Measurements from ENCODE around the gene PGP.

PGP gene

DNA sequence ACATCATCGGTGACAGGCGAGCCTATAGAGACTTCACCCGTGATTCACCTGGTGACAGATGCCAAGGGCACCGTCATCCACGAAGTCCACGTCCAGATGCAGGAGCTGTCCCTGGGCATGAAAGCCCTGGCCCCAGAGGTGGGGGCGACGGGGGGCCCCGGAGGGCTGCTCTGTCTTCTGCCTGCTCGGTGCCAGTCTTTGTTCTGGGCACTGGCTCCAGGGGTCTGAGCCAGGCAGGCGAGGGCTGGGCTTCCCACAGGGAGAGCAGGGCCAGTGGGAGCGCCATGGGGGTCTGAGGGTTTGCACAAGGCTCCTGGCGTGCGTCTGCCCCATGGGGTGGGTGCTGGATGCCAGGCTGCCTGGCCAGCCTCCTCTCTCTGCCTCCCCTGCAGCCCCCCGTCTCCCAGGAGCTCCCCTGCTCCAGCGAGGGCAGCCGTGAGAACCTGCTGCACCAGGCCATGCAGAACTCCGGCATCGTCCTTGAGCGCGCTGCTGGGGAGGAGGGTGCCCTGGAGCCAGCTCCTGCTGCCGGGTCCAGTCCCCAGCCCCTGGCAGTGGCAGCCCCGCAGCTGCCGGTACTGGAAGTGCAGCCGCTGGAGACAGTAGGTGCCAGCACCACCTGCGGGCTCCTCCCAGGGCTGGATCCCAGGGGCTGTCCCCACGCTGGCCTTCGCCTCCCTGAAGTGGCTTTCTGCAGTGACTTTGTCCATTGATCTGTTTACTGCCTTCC is 18.6 kb upstream of the PGP start:
- DNase-seq (ENCODE audit: low read depth): no peak
- in situ Hi-C loops (cut with HindIII; ENCODE audit: low sequenced_read_pairs): no loop called here
- H3K4me3 ChIP-seq (ENCODE audit: low read depth, low read length): no peak overlapping the region
- TF ChIP-seq, protein P1, sequence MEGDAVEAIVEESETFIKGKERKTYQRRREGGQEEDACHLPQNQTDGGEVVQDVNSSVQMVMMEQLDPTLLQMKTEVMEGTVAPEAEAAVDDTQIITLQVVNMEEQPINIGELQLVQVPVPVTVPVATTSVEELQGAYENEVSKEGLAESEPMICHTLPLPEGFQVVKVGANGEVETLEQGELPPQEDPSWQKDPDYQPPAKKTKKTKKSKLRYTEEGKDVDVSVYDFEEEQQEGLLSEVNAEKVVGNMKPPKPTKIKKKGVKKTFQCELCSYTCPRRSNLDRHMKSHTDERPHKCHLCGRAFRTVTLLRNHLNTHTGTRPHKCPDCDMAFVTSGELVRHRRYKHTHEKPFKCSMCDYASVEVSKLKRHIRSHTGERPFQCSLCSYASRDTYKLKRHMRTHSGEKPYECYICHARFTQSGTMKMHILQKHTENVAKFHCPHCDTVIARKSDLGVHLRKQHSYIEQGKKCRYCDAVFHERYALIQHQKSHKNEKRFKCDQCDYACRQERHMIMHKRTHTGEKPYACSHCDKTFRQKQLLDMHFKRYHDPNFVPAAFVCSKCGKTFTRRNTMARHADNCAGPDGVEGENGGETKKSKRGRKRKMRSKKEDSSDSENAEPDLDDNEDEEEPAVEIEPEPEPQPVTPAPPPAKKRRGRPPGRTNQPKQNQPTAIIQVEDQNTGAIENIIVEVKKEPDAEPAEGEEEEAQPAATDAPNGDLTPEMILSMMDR (IDR thresholded peaks at IDR 0.05; ENCODE audit: low read depth, low read length, missing control alignments): no peak

DNA sequence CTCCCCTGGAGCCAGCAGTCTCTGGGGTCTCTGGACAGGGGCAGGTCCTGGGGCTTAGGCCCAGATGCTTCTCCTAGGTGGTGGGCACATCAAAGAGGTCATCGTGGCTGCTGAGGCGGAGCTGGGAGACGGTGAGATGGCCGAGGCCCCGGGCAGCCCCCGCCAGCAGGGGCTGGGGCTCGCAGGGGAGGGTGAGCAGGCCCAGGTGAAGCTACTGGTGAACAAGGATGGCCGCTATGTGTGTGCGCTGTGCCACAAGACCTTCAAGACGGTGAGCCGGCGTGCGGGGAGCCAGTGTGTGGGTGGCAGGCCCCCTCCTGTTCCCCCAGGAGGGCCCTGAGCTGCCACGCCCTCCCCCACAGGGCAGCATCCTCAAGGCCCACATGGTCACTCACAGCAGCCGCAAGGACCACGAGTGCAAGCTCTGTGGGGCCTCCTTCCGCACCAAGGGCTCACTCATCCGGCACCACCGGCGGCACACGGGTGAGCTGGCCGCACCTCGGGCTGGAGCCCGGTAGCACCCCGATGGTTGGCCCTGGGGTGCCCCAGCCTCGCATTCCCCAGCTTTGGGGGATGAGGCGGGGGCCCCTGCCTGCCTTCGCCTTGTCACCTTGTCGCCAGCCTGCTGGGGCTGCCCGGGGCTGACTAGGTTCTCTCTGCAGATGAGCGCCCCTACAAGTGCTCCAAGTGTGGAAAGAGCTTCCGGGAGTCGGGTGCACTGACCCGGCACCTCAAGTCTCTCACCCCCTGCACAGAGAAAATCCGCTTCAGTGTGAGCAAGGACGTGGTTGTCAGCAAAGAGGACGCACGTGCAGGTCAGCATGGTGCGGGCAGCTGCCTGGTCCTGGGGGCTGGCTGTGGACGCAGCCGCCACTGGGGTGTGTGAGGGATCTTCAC is 17.7 kb upstream of the PGP start:
- in situ Hi-C loops (cut with HindIII; ENCODE audit: low sequenced_read_pairs): no loop called here
- TF ChIP-seq, protein P1 (IDR thresholded peaks at IDR 0.05; ENCODE audit: low read depth, low read length, missing control alignments): no peak
- no peak overlapping the region for H3K4me3 ChIP-seq (ENCODE audit: low read depth, low read length)
- no peak for DNase-seq (ENCODE audit: low read depth)

DNA sequence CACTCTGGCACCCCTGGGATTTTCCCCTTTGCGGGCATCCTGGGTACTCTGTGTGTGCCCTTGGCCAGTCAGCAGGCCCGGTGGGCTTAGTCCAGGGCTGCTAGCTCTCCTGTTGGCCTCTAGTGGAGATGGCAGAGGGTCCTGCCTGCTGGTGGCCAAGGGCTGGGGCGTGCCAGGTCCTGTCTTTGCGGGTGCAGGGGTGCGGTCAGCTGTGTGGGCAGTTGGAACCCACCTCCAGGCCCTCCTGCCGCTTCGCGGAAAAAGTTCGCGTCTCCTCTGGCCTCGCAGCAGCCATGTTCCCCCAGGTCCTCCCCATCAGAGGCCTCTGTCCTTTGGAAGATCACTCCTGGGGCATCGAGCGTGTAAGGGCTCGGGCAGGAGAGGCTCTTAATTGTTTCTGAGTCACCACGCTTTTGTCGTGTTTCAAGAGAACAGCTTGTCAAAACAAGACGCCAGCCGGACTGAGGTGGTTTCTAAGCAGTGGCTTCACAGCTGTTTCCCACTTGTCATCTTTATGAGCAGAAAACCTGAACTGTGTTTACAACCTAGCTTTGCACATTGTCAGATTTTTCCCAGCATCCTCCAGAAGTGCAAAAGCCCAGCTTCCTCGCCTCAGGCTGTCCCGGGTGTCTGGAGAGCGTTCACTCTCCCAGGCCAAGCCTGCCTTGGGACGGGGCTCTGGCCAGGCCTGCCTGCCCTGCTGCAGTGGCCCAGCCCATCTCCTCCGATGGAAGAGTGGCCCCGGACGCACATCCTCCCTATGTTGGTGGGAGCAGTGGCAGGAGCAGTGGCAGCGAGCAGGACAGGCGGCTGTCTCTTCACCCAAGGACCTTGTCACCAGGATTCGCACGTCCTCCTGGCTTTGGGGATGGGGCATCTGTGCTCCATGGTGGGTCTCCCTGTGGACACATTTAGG is 16.6 kb upstream of the PGP start:
- in situ Hi-C loops (cut with HindIII; ENCODE audit: low sequenced_read_pairs): no loop called here
- no peak for DNase-seq (ENCODE audit: low read depth)
- no peak overlapping the region for H3K4me3 ChIP-seq (ENCODE audit: low read depth, low read length)
- TF ChIP-seq, protein P1 (IDR thresholded peaks at IDR 0.05; ENCODE audit: low read depth, low read length, missing control alignments): no peak

DNA sequence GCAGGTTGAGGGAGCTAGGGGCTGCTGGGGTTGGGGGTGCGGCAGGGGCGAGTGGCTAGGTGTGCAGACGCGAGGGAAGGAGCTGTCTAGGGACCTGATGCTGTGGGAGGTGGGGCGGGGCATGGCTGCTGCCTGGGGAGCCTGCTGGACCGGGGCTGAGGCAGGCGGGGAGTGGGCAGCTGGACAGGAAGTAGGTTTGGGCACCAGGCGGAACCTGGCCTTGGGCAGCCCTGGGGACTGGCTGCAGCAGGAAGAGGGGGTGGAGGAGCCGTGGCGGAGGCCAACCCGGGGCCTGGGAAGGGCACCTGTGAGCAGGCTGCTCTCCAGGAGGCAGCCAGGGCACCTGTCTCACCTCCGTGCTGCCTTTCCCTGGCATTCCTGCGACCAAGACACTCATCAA is 15.7 kb upstream of the PGP start:
- TF ChIP-seq, protein P1 (IDR thresholded peaks at IDR 0.05; ENCODE audit: low read depth, low read length, missing control alignments): no peak
- no peak overlapping the region for H3K4me3 ChIP-seq (ENCODE audit: low read depth, low read length)
- no peak for DNase-seq (ENCODE audit: low read depth)
- in situ Hi-C loops (cut with HindIII; ENCODE audit: low sequenced_read_pairs): no loop called here

DNA sequence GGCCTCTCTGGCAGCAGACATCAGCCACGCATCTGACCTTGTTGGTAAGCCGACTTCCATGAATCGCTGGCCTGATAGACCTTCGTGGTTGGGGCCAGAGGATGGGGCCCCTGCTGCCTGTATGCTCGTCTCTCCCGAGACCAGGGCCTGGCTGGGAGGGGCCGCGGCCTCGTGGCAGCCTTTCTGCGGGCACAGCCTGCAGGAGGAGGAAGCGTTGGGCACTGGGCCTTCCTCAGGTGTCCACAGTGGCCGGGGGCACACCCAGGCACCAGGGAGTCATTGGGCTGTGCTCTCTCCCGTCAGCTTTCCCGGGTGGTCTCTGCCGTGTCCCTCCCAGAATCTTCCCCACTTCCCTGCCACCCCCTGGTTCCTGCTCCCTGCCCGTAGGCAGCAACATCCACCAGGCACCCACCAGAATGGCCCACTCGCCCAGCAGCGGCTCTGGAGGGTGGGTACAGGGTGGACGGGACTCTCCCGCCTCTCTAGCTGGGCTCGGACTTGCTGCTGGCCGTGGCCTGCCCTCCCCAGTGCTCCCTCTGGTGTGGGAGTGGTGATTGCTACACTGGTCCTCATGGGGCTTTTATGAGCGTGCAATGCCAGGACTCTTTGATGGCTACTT is 15.1 kb upstream of the PGP start:
- in situ Hi-C loops (cut with HindIII; ENCODE audit: low sequenced_read_pairs): no loop called here
- H3K4me3 ChIP-seq (ENCODE audit: low read depth, low read length): no peak overlapping the region
- no peak for DNase-seq (ENCODE audit: low read depth)
- TF ChIP-seq, protein P1 (IDR thresholded peaks at IDR 0.05; ENCODE audit: low read depth, low read length, missing control alignments): no peak
